GM21360 (cell line): ENCODE measurements around the gene BACH2.

Experiments
- ATAC-seq: cut with Tn5 transposase; IDR thresholded peaks from one replicate; pipeline ENCODE4 v1.9.1; 2021; ENCODE audit warnings: mild to moderate bottlenecking, moderate library complexity; ENCODE audit not compliant: unreplicated experiment

The BACH2 gene

DNA sequence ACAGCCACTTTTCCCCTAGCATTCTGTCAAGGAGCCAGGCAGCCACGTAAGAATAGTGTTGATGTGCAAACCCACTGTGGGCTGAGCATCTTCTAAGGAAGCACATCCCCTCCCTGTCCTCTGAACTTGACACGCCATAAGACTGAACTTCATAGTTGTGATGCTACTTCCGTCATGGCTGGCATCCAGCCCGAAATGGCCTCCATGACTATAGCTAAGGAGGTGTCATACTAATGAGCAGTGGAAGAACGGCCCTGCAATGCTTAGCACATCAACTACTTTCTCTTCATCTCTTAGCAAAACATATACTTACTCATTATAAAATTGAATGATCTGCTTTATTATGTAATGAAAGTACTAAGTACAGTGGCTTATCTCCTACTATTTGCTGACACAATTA lies 292.1 kb downstream of the BACH2 start:
- no peak for ATAC-seq

DNA sequence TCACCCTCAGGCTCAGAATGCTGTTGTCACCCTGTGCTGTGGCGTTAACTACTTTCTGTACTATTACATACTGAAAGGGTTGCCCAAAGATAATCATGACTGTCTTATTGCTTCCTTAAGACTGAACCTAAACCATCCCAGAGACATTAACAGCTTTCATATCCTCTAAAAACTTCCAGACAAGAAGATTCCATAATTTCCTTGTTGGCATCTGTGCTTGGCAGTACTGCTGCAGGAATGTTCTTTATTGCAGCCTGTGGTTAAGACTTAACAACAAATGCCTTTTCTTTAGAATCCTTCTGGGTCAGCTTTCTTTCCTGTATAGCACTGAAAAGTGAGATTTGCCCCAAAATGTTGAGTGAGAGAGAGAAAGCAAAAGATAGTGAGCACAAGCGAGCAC lies 292.7 kb downstream of the BACH2 start:
- ATAC-seq: no peak

DNA sequence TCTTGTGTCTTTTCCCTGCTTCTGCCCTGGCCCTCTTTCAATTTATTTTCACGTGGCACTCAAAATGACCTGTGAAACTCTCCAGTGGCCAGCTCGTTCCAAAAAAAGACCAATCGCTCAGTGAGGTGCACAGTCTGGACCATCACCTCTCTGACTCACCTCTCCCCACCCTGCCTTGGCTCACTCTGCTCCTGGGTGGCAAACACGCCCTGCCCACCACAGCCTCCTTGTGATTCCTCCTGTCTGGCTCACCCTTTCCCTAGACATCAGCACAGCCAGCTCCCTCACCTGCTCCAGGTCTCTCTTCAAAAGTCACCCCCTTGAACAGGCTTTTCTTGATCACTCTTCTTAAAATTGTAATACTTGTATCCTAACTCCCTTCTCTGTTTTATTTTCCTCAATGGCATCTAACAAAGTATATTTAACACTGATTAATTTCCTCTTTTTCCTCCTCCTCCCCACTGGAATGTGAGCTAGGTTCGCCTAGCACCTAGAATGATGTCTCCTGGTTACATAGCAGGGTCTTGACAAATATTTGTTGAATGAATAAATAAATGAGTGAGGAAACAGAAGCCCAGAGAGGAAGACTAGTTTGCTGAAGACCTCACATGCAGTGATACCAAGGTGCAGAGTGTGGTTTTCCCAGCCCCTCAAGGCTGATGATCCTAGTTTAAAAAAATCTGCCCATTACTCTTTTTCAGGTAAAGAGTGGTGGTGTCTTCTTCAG lies 293.4 kb downstream of the BACH2 start:
- no peak for ATAC-seq

DNA sequence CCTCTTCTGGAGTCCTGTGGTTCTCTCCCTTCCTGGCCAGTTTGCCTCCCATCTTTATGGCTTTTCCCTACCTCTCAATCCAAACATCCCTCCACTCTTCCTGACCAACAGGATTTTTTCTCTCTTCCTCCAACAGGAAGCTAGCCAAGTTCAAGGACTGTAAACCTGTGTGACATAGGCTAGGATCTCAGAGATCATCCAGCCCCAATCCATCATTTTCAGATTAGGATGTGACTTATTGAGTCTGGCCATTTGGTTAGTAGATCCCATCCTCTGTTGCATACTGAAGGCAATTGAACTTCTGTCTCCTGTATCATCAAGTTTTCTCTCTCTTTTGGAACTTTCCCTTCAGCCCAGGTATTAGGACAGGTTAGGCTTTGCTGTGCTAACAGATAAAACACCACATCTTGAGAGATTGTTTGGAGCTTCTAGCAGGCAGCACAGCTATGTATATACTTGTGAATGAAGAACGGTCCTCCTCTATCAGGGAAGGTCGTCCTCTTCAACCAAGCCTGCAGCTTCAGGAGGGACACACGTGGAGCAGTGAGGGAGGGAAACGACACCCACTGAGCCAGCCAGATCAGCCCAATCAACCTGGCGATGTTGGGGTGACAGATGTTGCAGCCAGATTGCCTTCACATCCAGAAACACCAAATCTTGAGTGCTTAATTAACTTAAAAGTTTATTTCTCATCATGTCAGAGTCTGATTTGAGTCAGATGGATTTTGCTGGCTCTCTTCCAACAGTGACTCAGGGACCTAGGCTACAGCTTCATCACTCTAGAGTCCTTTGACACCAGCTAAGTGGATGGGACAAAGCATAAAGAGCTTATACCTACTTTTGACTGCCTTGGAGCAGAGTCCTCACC lies 295.5 kb downstream of the BACH2 start:
- ATAC-seq: no peak

DNA sequence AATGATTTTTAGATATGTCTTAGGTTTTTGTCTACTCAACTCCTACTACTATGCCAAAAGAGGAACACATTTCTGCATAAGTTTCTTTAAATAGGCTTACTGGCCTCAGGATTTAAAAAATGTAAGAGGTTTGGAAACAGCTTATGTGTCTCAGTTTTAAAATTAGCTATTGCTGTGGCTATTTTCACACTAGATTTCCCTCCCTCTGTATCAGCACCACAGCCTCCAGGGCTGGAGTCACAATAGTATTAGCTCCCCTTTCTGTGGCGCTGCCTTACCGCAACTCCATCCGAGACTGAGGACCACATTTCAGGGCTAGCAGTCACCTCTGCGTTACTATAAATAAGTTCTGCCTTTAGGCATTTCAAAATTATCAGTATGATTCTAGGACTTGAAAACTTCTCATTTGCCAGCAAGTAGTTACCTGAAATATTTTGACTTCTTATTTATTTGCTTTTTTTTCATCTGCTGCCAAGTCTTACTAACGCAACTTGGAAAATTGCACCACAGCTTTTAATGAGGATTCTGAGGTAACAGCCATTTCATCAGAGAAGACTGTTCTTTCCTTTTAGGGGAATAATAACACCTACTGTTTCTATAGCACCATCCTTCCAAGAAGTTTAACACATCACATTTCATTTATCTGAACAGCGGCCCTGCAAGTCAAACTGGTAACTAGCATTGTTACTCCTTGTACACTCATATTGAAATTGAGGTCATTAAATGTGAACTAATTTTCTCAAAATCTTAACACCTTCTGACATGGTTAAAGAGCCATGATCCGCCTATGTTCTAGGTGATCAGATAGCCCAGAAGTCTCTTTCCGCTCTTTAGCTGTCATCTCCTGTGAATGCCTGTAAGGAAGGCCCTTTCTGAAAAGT lies 296.5 kb downstream of the BACH2 start:
- ATAC-seq: no peak

DNA sequence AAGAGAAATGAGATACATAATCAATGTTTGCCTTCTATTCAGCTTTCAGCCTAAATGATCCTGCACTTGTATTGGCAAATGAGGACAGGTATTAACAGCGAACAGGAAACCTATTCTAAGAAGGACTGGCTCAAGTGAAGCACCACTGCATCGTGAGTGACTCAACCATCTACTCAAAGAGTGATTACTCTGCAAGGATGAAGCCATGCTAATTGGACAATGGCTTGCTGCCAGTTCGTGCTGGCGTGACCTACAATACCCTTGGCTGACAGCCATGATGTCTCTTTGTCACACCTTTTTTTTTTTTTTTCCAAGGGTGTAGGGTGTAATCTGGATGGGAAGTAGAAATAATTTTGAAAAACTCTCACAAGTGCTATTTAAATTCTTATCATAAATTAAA lies 297.5 kb downstream of the BACH2 start:
- ATAC-seq: no peak

DNA sequence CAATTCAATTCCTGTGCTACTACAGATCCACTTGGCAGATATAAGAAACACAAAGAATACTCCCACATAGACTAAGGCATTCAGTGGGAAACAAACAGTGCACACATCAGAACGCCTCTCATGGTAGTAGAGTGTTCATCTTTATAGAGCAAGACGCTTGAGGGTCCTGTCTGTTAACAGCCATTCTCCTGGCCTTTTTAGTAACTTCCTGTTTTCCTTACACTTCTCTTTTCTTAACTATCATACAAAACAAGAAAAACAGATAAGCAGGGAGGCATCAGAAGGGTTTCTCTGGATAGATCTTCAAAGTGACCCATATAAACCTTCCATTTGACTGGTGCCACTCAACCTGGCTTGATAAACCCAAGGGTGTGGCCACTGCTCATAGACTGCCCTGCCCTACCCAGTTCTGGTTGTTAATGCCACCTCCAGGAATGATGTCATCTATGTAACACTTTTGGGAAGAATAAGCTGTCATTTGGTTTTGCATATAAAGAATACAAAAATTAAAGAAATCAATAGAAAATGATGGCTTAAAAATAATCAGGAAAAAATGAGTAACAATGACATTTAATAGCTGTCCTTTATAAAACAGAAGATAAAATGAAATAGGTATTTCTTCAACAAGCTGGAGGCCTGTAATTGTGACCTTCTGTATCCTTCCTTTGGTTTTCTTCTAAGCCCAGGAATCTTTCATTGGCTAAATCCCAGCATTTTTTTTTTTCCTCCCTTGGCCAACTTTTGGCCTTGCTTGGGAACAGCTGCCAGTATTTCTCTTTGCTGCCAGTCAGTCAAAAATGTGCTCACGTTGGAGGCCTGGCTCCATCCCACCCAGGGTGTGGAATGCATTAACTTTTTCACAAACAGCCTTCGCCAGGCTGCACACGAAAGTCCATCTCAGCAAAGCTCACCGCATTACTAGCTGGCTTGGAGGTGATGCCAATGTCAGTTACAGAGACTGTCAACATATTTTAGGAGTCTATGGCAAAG lies 298.9 kb downstream of the BACH2 start:
- no peak for ATAC-seq

DNA sequence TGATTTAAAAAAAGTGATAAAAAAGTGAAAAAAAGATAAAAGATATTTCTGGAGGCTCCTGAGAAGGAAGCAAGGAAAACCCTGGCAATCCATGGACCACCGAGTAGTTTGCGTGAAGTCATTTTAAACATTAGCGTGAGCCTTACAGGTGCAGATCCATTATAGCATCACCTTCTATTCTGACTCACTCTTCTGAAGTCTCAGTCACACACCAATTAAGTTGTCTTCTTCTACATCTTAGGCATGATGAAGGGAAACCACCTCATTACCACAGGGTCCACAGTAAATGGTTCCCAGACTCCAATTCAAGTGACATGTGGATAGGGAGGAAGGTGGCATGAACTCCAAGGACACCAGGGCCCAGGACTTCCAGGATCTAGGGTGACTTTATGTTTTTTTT lies 303.2 kb downstream of the BACH2 start:
- ATAC-seq: no peak

DNA sequence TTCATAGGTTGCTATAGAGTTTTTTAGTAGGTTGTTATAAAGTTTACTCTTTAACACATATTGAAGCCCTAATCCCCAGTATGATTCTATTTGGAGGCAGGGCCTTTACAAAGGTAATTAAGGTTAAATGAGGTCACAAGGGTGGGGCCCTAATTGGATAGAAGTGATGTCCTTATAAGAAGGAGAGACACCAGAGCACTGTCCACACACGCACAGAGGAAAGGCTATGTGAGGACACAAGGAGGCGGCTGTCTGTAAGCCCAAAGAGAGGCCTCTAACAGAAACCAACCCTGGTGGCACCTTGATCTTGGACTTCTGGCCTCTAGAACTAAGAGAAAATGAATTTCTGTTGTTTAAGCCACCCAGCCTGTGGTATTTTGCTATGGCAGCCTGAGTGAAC lies 303.8 kb downstream of the BACH2 start:
- ATAC-seq: no peak

DNA sequence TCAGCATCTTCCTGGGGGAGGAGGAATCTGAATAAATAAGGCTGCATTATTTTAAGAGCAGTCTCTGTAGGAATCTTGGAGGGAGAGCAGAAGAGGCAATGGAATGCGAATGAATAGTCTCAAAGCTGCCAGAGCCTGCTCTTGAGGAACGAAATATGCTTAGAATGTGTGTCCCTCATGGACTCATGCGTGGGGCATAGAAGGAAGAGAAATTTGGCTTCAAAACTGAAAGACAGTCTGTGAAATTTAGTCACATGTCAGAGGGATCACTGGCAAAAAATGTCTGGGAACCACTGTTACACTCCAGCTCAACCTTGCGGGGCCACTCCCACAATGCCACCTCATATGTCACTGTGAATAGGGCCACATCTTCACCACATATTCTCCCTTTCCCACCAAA lies 306.9 kb downstream of the BACH2 start:
- ATAC-seq: no peak

DNA sequence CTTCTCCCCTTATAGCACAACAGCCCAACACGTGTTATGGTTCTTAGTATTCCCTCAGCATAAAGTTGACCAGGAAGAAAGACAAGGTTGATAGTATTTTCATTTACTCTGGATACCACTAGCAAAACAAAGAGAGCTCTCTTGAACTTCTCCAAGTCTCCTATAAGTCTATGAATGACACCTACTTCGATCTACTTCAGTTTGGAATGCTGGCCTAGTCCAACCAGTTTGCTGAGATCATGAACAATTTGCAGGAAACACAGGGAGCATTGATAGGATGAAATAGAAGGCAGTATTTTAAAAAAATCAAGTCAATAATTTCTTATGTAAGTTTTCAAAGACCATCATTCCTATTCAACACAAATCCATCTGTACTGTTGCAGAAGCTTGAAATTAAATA lies 308.8 kb downstream of the BACH2 start:
- ATAC-seq: no peak

DNA sequence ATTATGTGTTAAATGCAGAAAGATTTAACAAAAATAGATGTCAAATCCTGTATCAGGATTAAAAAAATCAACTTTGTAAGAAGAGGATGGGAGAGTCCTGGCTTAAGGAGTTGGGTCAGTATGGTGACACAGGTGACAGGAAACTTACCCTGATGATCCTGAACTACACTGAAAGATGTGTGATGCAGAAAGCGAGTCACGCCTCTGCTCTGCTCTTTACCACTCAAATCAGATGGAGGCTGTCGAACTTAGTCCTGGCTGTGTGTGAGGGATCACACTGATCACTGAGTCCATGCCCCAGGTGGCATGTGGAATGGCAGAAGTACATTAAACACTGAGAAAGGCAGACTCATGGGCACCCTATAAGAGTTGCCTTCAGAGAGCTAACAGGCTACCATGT lies 309.5 kb downstream of the BACH2 start:
- no peak for ATAC-seq

DNA sequence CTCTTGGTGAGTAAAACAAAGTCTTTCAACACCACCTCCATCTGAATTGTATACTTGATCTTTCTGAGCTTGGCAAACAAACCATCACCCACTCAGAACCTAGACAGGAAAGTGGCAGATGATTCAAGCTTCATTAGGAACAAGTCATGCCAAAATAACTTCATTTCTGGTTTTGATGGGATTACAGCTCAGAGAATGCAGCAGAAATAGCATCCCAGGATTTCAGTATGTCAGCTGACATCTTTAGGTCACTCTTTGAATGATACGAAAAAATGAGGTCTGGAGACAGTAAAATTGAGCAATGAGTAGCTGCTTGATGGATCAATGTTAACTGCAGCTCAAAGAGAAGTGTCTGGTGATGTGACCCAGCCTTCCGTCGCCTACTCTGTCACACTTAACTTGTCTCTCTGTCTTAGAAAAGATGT lies 310.0 kb downstream of the BACH2 start:
- ATAC-seq: no peak

DNA sequence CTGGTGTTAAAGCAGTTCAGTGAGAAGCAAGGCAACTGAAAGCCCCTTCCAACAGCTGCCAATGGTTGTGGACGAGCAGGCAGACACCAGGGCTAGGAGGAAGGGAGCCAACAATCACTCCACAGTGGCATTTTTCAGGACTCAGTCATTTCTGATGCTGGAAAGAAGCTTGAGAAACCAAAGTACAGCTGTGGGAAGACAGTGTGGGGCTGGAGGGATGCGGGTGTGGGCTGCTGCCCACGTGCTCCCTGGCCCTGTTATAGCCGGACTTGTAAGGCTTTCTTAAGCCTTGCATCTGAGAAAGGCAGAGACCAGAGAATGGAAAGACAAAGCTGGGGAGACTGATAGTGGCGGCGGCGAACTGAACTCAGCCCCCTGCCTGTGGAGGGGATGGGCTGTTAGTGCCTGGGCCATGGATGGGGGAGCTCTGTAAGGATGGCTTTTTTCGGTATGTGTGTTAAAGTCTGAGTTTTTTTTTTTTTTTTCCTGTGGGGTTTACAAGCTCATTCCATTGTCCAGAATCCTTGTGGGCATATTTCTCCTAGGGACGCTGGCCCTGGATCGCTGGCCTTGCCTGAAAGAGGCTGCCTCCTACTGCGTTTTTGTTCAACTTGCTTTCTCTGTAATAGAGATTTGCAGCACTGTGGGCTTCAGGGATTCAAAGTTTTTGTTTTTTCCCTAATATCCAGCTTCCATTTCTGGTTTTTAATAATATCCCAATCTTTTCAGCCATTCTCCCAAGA lies 310.7 kb downstream of the BACH2 start:
- no peak for ATAC-seq

DNA sequence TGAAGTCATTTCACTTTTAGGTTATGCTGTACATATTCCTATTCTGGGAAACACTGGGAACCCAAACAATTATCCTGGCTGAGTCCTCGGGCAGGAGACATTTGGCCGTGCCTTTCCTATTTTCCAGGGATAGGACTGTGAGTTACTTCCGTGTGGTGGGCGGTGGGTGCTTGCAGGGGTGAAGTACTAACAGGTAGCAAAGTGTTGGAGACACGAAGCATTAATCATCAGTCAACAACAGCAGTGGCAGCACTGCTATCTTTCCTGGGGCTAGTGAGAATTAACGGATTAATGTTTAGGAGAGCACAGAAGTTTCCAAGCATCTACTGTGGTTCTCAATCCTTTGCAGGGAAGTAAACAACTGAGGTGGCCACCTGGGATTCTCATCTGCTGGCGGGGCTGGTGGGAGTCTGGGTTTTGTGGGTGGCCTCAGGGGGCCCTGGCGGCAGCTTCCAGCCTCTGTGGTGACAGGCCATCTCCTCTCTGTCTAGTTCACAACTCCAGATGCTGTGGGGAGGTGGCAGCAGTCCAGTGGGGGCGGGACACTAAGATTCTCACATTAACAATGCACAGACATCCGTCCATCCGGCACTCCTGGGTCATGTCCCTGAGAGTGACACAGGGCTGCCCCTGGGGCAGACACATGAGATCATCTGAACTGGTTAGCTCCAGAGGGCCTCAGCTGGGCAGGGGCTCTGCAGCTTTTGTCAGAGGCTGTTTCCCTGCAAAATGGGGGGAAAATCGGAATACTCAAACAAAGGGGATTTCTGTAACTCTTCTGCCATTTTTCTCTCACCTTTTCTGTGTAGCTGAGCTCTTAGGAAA lies 311.5 kb downstream of the BACH2 start:
- no peak for ATAC-seq

DNA sequence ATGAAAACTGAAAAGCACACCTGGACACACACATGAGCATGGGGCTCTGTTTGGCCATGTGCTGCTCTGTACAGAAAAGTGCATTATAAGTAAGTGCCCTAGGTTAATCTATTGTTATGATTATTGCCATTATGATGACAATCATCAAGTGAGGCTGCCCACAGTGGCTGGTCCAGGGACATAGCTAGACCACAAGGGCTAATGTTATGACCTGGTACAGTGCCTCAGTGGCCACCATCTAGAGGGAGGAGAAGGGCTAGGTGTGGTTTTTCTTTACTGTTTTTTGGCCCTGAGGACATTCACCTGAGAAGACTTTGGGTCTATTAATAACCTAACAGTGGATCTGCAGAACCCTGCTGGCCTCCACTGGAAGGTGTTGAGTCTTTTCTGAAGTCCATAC lies 316.3 kb downstream of the BACH2 start:
- ATAC-seq: no peak

DNA sequence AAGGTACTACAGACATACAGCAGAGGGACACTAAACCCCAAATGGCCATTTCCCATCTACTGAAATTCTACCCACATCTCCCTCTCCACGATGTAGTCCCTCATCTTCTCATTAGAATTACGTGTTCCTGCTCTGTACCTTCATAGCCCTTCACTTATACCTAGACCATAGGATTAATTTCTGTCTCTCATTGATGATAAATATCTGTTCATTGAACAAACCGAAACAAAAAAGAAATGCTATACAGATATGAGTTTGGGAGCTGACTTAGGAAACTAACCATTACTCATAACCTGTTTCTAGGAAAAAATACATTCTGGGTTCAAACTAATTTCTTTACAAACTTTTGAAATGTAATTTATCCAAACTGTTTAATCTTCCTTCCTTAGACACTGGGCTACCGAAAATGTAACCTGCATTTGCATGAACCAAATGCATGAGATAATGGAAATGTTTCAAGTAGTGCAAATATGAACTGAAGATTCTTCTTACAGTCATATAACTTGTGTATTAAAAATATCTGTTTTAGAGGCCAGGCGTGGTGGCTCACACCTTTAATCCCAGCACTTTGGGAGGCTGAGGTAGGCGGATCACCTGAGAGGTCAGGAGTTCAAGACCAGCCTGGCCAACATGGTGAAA lies 317.0 kb downstream of the BACH2 start:
- ATAC-seq: no peak

DNA sequence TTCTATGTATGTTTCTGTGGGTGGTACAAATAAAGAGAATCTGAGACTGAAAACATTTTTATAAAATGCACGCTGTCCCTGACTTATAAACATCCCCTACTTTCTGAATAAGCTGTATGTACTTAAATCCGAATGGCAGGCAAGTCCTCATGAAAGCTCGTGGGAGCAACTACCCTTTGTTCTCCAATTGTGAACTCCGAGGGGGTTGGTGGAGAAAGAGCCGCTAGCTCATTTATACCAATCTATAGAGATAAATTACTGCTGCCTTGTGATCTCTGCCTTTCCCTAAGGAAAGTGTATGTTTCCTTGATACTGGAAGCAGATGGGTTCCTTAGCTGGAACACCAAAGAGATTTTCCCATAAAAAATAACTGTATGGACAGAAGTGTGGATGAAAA lies 317.9 kb downstream of the BACH2 start:
- ATAC-seq: no peak
